ENCODE data around the gene UBE2QL1.

Gene UBE2QL1

GRCh38 chr5:6527749-6528455 is 79.2 kb downstream of the UBE2QL1 start:
- no peaks in the 10 kb centered on the region for H3K27me3 ChIP-seq
- no peaks in the 10 kb centered on the region for H3K9me3 ChIP-seq
- no peak for DNase-seq
- no peak overlapping the region for H3K4me3 ChIP-seq (ENCODE audit: low read depth, low read length)
- no peak for TF ChIP-seq CTCF (IDR thresholded peaks at IDR 0.05; ENCODE audit: low read depth, low read length)
- H3K4me1 ChIP-seq, result no peaks in the 10 kb centered on the region
- H3K36me3 ChIP-seq, result no peaks in the 10 kb centered on the region

DNA sequence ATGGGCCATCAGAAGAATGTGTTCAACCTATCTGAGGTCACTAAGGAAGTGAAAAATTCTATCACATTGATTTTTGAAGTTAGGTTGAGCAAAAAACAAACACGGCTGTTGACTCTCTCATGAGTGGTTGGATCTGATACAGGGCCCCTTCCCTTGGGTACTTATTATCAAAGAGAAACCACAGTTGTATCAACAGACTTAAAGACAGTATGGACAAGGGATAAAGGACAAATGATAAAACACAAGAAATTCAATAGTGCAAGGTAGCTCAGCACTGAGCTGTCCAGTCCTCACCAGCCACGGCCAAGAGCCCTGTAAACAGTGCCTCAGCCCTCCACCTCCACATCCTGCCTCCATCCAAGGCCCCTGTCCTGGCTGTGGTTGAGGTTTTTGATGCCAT is 86.9 kb downstream of the UBE2QL1 start:
- Histone ChIP-seq H3K36me3 (no peaks in the 10 kb centered on the region), H3K4me3 (ENCODE audit: low read depth, low read length) (no peak overlapping the region), H3K27me3 (no peaks in the 10 kb centered on the region), H3K4me1 (no peaks in the 10 kb centered on the region), H3K9me3 (no peaks in the 10 kb centered on the region)
- TF ChIP-seq CTCF (IDR thresholded peaks at IDR 0.05; ENCODE audit: low read depth, low read length), result no peak
- DNase-seq, result no peak

DNA sequence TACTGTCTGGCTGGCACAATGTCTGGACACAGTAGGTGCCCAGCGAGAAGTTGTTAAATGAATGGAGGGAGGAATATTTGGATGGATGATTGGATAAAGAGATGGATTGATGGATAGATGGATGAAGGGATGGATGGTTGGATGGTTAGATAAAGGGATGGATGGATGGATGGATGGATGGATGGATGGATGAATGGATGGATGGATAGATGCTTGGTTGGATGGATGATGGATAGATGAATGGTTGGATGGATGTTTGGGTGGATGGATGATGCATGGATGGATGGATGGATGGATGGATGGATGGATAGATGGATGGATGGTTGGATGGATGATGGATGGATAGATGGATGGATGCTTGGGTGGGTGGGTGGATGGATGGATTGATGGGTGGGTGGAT is 90.4 kb downstream of the UBE2QL1 start:
- H3K4me1 ChIP-seq, result no peaks in the 10 kb centered on the region
- no peak overlapping the region for H3K4me3 ChIP-seq (ENCODE audit: low read depth, low read length)
- no peak for TF ChIP-seq CTCF (IDR thresholded peaks at IDR 0.05; ENCODE audit: low read depth, low read length)
- no peaks in the 10 kb centered on the region for H3K27me3 ChIP-seq
- no peaks in the 10 kb centered on the region for H3K36me3 ChIP-seq
- H3K9me3 ChIP-seq, result no peaks in the 10 kb centered on the region
- no peak for DNase-seq

DNA sequence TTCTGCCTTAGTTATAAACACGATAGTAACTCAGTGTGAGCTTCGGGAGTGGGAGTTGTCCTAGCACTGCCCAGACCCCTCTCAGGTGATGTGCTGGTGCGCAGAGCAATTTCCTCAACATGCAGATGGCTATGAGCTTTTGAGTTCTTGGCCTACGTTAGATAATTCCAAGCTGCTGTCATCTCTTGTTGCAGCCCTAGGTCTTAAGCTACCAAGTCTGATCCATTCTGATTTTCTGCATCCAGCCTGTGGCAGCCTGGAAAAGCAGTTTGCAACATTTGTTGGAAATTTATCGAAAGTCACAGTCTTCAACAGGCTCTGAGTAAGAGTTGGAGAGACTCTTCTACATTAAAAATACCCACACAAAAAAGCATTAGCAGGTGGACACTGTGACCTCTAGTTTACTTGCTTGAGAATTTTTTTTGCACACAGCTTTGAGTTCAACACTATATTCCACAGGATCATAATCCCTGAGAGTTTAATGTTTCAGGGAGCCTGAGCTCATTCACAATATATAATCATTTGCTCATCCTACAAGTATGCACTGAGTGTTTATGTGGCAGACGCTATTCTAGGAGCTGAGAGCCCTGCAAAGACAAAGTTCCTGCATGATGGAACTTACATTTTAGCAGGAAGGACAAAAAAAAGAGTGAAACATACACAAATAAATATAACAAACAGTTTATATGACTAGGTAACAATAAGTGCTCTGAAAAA is 91.6 kb downstream of the UBE2QL1 start:
- no peaks in the 10 kb centered on the region for H3K4me1 ChIP-seq
- H3K9me3 ChIP-seq, result no peaks in the 10 kb centered on the region
- H3K27me3 ChIP-seq, result no peaks in the 10 kb centered on the region
- TF ChIP-seq CTCF (IDR thresholded peaks at IDR 0.05; ENCODE audit: low read depth, low read length), result no peak
- no peak overlapping the region for H3K4me3 ChIP-seq (ENCODE audit: low read depth, low read length)
- H3K36me3 ChIP-seq, result no peaks in the 10 kb centered on the region
- DNase-seq, result no peak

DNA sequence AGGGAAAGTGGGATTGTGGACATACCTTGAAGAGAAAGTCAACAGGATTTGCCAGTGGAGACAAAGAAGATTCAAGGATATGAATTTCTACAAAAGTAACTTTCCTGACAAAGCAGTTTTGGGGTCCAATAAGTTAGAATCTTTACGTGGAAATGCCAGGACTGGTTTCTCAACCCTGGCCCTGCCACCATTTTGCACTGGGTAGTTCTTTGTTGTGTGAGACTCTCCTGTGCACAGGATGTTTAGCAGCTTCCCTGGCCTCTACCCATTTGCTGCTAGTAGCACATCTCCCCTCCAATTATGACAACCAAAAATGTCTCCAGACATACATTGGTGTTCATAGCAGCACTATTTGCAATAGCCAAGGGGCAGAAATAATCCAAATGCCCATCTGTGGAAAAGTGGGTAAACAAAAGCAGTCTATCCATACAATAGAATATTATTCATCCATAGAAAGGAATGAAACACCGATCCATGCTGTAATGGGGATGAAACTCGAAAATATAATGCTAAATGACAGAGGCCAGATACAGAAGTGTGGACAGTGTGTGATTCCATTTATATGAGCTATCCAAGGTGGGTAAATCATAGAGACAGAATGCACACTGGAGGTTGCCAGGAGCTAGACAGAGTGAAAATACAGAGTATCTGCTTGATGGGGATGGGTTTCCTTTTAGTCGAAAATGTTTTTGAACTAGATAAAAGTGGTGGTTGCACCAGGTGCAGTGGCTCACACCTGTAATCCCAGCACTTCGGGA is 92.8 kb downstream of the UBE2QL1 start:
- Histone ChIP-seq H3K9me3 (no peaks in the 10 kb centered on the region), H3K27me3 (no peaks in the 10 kb centered on the region), H3K4me1 (no peaks in the 10 kb centered on the region), H3K36me3 (no peaks in the 10 kb centered on the region), H3K4me3 (ENCODE audit: low read depth, low read length) (no peak overlapping the region)
- no peak for DNase-seq
- TF ChIP-seq CTCF (IDR thresholded peaks at IDR 0.05; ENCODE audit: low read depth, low read length), result no peak
